K562 (cell line): Measurements from ENCODE around the gene IQCE.

Experiments used
- SRSF1 ChIP-seq: fragments of 200-400 bp; formaldehyde crosslinking; IDR thresholded peaks from 2 replicates; pipeline ENCODE4 v1.6.1; 2017; ENCODE audit warnings: mild to moderate bottlenecking, low read depth, low read length, moderate library complexity
- TARDBP ChIP-seq: fragments of 450-650 bp; IDR thresholded peaks from 2 replicates; pipeline ENCODE4 v1.6.1; 2016
- TF ChIP-seq, protein P1 (sequence below), 2 experiments: fragments of 450-650 bp; formaldehyde crosslinking in 1 of 2; IDR thresholded peaks; 2 replicates each; pipeline versions ENCODE4 v1.4.0 to v1.6.1; 2014 to 2020; ENCODE audit warnings: mild to moderate bottlenecking in 2 of 2, borderline replicate concordance in 1 of 2, low read depth in 1 of 2

DNA sequence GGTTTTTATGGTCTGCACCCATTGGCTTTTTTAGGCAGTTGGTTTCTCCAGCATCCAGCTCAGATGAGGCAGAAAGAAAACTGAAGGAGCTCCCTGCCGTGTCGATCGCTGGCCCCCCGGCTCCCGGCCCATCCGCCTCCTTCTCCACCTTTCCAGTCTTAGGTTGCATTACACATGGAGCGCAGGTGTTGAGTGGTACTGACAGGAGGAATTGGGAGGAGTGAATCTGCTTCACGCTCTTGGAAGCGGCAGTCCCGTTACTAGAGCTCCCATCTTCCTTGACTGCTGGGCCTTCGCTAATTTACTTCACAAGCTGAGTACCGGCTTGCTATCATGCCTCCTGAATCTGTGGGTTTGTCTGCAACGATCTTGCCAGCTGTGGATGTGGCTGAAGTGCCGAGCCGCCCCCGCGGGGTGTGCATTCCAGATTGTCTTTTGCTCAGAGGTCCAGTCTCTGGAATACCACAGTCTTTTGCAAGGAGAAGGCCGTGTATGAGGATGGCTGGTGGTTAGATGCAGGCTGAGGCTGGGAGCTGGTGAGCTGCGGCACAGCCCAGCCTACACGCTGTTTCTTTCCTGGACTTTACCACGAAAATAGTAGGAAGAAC, 17.1 kb downstream of the IQCE start:
- TF ChIP-seq TARDBP: no peak
- TF ChIP-seq SRSF1: no peak
- TF ChIP-seq, protein P1, sequence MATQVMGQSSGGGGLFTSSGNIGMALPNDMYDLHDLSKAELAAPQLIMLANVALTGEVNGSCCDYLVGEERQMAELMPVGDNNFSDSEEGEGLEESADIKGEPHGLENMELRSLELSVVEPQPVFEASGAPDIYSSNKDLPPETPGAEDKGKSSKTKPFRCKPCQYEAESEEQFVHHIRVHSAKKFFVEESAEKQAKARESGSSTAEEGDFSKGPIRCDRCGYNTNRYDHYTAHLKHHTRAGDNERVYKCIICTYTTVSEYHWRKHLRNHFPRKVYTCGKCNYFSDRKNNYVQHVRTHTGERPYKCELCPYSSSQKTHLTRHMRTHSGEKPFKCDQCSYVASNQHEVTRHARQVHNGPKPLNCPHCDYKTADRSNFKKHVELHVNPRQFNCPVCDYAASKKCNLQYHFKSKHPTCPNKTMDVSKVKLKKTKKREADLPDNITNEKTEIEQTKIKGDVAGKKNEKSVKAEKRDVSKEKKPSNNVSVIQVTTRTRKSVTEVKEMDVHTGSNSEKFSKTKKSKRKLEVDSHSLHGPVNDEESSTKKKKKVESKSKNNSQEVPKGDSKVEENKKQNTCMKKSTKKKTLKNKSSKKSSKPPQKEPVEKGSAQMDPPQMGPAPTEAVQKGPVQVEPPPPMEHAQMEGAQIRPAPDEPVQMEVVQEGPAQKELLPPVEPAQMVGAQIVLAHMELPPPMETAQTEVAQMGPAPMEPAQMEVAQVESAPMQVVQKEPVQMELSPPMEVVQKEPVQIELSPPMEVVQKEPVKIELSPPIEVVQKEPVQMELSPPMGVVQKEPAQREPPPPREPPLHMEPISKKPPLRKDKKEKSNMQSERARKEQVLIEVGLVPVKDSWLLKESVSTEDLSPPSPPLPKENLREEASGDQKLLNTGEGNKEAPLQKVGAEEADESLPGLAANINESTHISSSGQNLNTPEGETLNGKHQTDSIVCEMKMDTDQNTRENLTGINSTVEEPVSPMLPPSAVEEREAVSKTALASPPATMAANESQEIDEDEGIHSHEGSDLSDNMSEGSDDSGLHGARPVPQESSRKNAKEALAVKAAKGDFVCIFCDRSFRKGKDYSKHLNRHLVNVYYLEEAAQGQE (IDR thresholded peaks at IDR 0.05; ENCODE audit: borderline replicate concordance): no peak
- TF ChIP-seq, protein P1 (CRISPR knock-in tag; IDR thresholded peaks at IDR 0.05; ENCODE audit: low read depth): no peak
